OCI-LY7 (cell line): ENCODE measurements around the gene SLC12A4.

Source experiments
- CTCF ChIP-seq: fragments of 200-600 bp; sonication (generic); conservative IDR thresholded peaks from 2 replicates; pipeline ENCODE4 v1.5.1; 2014; ENCODE audit warnings: mild to moderate bottlenecking, antibody characterized with exemption, low read length, moderate library complexity, mixed read lengths
- EZH2phosphoT487 ChIP-seq: fragments of 200-600 bp; sonication (generic); IDR thresholded peaks from 2 replicates; pipeline ENCODE4 v1.6.1; 2018; ENCODE audit warnings: low read depth, borderline replicate concordance, mild to moderate bottlenecking, mixed run types, antibody characterized with exemption, low read length, moderate library complexity, mixed read lengths

DNA sequence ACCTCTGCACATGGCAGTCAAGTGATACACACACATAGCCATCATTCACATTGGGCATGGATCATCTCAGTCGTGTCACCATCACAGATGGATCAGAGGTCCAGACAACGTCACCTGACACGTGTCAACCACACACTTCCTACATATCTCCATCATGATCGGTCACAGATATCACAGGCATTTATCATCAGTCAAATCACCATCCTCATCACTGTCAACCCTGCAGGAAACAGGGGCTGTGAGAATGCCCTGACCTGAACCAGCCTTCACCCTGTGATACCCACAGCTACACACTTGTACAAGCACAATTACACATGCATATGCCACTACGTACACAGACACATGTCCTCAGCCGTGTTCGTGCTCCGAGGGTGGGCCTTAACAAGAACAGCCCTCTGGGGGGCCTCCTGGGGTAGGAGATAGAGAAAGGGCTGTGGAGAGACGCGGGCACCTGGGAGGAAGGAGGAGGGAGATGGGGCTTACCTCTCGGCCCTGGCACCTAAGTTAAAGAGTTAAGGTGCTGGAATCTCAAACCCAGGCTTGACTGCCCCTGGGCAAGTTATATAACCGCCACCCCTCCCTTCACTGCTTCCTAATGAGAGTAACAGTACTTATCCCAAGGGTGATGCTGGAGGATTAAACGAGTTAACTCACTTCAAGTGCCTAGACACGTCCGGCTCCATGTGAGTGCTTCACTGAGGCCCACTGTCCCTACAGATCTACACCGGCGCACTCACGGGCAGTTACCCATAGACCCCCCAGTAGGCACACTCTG lies 1.1 kb downstream of the SLC12A4 start:
- TF ChIP-seq CTCF (peak; percentile 55), EZH2phosphoT487 (no peak)
